Aorta (tissue), 5 donors: ENCODE data around the gene FBXL2. TPM values are rescaled to one million over a fixed set of nuclear protein-coding genes. Genes with fewer than 3 reads are reported as not detected.

ENCODE experiments used
- ATAC-seq: fragments of 200-7000 bp; cut with Tn5 transposase; one replicate; pipeline ENCODE4 v1.9.1; 2022; ENCODE audit warnings: moderate library complexity; ENCODE audit not compliant: low FRiP score
- DNase-seq, 2 donors: peaks; one replicate each; pipeline ENCODE4 v3.0.0-alpha.2; 2020
- H3K27ac ChIP-seq, 2 donors: one replicate each; pipeline ENCODE4 v1.5.1; 2013; ENCODE audit warnings: low read length in 2 of 2, mild to moderate bottlenecking in 2 of 2, moderate library complexity in 2 of 2, control low read depth in 1 of 2, inconsistent platforms in 1 of 2, low read depth in 1 of 2
- H3K27me3 ChIP-seq, 2 donors: one replicate each; pipeline ENCODE4 v1.6.1; 2013; ENCODE audit warnings: control low read depth in 1 of 2, low read length in 1 of 2, mild to moderate bottlenecking in 1 of 2, moderate library complexity in 1 of 2; ENCODE audit not compliant: insufficient read depth in 2 of 2, control insufficient read depth in 1 of 2
- H3K36me3 ChIP-seq, 2 donors: one replicate each; pipeline ENCODE4 v1.6.1; 2013; ENCODE audit warnings: control low read depth in 1 of 2, low read length in 1 of 2, mild to moderate bottlenecking in 1 of 2; ENCODE audit not compliant: insufficient read depth in 2 of 2, control insufficient read depth in 1 of 2
- H3K4me1 ChIP-seq, 2 donors: one replicate each; pipeline ENCODE4 v1.6.1; 2013; ENCODE audit warnings: low read length in 2 of 2, control low read depth in 1 of 2, mild to moderate bottlenecking in 1 of 2, moderate library complexity in 1 of 2; ENCODE audit not compliant: insufficient read depth in 2 of 2, control insufficient read depth in 1 of 2
- H3K4me3 ChIP-seq, 2 donors: one replicate each; pipeline ENCODE4 v1.5.1; 2013; ENCODE audit warnings: low read length in 2 of 2, control low read depth in 1 of 2, mild to moderate bottlenecking in 1 of 2
- H3K9me3 ChIP-seq: one replicate; pipeline ENCODE4 v1.6.1; 2013; ENCODE audit warnings: mild to moderate bottlenecking, low read length; ENCODE audit not compliant: control insufficient read depth
- WGBS, 2 donors: extraction: QIAGEN DNeasy Blood & Tissue Kit; methylation state at CpG; one replicate each; pipeline ENCODE4 v1.1.7; 2013; 5-methylcytosine and 5-hydroxymethylcytosine counted together
- intact Hi-C, 2 donors: fragments of 100-400 bp; cut with DNase I; formaldehyde crosslinking; loops; one replicate each; pipeline versions ENCODE4 v1.14.2 to v1.15.0; 2022
- polyA plus RNA-seq, 2 donors: library from polyadenylated mRNA; stranded (reverse); fragments of 200-250 nt; gene quantifications; one replicate each; pipeline ENCODE4 v1.2.3, GENCODE V29; 2013
- total RNA-seq, 2 donors: library from RNA; stranded (reverse); fragmentation: NEBNext Ultra II Directional; extraction: Animal tissue kit (Norgen Biotek cat#: 25700); gene quantifications; one replicate each; pipeline ENCODE4 v1.2.1, GENCODE V29; 2021
- donor health status: healthy with polysubstance abuse.
- donor health status: Bipolar disorder and iron deficiency.
- donor health status: DM: no; HTN: no; CAD: no.
- donor health status: DM: no; HTN: no; CAD: no.
- donor health status: DM: yes; HTN: yes; CAD: no.

Gene FBXL2
- total and polyA plus RNA-seq, 4 donors, result 8.0 to 23.8 (median 15.8) TPM

DNA sequence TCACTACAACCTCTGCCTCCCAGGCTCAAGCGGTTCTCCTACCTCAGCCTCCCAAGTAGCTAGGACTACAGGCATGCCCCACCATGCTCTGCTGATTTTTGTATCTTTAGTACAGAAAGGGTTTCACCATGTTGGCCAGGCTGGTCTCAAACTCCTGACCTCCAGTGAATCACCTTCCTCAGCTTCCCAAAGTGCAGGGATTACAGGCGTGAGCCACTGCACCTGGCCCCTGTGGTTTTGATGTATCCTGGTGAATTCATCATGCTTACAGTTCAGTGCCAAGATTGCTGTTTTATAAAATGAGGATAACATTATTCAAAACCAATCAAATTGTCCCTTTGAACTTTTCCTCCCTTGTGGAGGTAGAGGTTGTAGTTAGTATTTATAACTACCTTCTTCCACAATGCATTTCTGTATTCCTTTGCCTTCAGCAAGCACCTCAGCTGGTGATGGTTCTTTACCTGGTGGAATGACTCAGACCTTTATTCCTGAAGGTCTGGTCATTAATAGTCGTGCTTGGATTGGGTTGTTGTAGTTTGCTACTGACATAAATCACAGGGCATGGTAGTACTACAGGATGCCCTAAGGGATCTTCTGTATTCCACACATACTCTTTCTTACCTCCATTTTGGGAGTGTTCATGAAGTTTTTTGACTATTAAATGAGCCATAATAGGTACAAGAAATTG is 86.0 kb downstream of the FBXL2 start:
- 87 to 92% methylated on average over 3 of the region's 3 CpGs for WGBS, 2 donors

DNA sequence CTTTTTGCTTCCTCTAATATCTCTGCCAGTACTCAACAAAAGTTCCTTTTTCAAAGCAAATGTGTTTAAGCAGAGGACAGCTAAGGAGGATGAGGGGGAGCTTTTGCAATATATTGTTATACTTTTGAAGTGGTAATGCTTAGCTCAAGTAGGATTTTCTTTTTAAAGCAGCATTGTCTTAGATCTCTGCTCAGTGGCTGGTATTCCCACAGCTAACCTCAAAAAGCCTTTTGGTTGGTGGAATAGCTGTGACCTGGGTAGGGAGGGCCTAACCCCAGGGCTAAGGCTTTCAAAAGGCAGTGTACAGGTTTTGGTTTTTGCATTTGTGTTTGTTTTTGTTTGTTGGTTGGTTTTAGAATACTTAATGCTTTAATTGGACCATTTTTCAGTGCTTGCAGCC is 86.8 kb downstream of the FBXL2 start:
- H3K27ac ChIP-seq, result no peak overlapping the region
- no peak overlapping the region for H3K4me3 ChIP-seq
- no peaks in the 10 kb centered on the region for H3K27me3 ChIP-seq
- no peaks in the 10 kb centered on the region for H3K9me3 ChIP-seq
- DNase-seq, result no peak
- ATAC-seq, result no peak
- peaks cover 0 to 3% of the 10 kb centered on the region in 2 donors for H3K36me3 ChIP-seq
- no peaks in the 10 kb centered on the region for H3K4me1 ChIP-seq
- intact Hi-C loops, result no loop called here

More for the DNA sequence above, 86.0 kb downstream of the FBXL2 start:
- H3K4me1 ChIP-seq, result no peaks in the 10 kb centered on the region
- DNase-seq, result no peak
- ATAC-seq, result no peak
- H3K9me3 ChIP-seq, result no peaks in the 10 kb centered on the region
- no peak overlapping the region for H3K27ac ChIP-seq
- no peaks in the 10 kb centered on the region for H3K27me3 ChIP-seq
- intact Hi-C loops, result no loop called here
- H3K36me3 ChIP-seq, result peaks cover 0 to 3% of the 10 kb centered on the region in 2 donors
- H3K4me3 ChIP-seq, result no peak overlapping the region

DNA sequence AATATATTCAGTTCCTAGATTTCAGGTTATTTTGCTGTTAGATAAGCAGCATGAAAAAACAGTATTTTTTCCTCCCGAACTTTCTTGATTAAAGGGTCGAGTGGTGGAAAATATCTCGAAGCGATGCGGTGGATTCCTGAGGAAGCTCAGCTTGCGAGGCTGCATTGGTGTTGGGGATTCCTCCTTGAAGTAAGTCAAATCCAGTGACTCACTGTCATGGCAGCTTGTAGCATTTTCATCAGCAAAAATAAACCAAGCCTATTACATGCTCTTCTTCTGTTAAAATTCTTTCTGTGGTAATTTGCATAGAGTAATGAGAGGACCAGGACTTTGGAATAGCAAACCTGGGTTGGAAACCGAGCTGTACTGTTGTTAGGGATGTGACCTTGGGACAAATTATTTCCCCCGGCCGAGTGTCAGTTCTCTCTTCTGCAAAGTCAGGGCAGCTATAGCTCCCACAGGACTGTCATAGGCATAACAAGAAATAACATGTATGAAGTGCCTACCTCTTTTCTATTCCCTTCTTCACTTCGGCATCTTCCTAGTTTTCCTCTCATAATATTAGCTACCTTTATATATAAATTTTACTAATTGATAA is 87.4 kb downstream of the FBXL2 start:
- ATAC-seq (no peak), DNase-seq (no peak)
- Histone ChIP-seq H3K9me3 (no peaks in the 10 kb centered on the region), H3K4me3 (no peak overlapping the region), H3K36me3 (peaks cover 0 to 3% of the 10 kb centered on the region in 2 donors), H3K27ac (no peak overlapping the region), H3K4me1 (no peaks in the 10 kb centered on the region), H3K27me3 (no peaks in the 10 kb centered on the region)
- intact Hi-C loops, result no loop called here
- WGBS, 2 donors, result 85 to 92% methylated on average over 10 of the region's 10 CpGs

DNA sequence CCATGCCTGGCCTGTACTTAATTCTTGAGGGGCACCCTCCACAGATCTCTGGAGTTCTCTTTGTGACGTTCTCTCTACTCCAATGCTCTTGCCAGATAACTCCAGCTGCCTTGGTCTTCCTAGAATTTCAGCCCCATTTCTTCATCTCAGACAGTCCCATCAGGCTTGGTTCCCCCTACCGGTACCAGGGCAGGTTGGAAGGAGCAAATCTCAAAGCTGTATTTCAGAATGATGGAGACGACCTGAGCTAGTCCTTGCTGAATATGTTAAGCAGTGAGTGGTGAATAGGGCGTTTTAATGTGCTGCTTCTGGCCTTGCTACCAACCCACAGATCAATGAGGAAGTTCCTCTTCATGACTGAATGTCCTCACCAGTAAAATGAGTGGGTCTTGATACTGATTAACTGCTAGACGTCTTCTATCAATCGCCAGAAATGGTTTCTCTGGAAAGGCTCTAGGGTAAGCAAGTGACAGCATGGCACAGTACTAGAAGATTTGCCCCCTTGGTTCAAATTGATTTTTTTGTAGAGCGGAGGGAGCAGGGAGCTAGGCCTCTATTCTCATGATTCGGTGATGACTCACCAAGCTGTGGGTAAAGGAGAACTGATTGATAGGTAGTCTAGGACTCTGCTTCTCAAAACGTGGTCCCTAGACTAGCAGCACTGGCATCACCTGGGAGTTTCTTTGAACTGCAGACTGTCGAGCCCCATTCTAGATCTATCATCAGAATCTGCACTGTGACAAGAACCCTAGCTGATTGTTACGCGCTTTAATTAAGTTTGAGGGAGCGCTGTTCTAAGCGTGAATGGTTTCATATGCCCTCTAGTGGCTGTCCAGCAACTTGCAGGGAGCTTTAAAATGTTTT is 95.2 kb downstream of the FBXL2 start:
- ATAC-seq (peak; percentile 79), DNase-seq (no peak)
- H3K4me3 ChIP-seq, result no peak overlapping the region
- H3K36me3 ChIP-seq, result peaks cover 0 to 4% of the 10 kb centered on the region in 2 donors
- intact Hi-C loops, result loop anchor here (2.0 to 10.0 kb wide), 5 partner anchors 155 to 425 kb away; partner anchors contain the start of gene SUSD5 (in 2 of the 2)
- no peaks in the 10 kb centered on the region for H3K4me1 ChIP-seq
- 43 to 47% methylated on average over 14 of the region's 14 CpGs for WGBS, 2 donors
- H3K27me3 ChIP-seq, result no peaks in the 10 kb centered on the region
- H3K27ac ChIP-seq, result no peak overlapping the region
- H3K9me3 ChIP-seq, result no peaks in the 10 kb centered on the region

DNA sequence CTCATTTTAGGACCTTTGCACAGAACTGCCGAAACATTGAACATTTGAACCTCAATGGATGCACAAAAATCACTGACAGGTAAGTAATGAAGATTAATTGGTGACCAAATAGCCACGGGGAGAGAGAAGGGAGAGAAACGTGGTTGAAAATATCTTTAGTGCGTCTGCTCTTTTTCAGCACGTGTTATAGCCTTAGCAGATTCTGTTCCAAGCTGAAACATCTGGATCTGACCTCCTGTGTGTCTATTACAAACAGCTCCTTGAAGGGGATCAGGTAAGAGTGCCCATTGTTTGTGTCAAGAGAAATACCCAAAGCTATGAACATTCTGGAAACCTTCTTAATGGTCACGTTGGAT is 95.8 kb downstream of the FBXL2 start:
- no peak overlapping the region for H3K27ac ChIP-seq
- no peaks in the 10 kb centered on the region for H3K27me3 ChIP-seq
- peaks cover 0 to 8% of the 10 kb centered on the region in 2 donors for H3K36me3 ChIP-seq
- intact Hi-C loops, result loop anchor here (2.0 to 10.0 kb wide), 5 partner anchors 156 to 426 kb away; partner anchors contain the start of gene SUSD5 (in 2 of the 2)
- ATAC-seq, result no peak
- no peaks in the 10 kb centered on the region for H3K4me1 ChIP-seq
- WGBS, 2 donors, result 43 to 44% methylated on average over 6 of the region's 6 CpGs
- no peak for DNase-seq
- no peaks in the 10 kb centered on the region for H3K9me3 ChIP-seq
- H3K4me3 ChIP-seq, result no peak overlapping the region

DNA sequence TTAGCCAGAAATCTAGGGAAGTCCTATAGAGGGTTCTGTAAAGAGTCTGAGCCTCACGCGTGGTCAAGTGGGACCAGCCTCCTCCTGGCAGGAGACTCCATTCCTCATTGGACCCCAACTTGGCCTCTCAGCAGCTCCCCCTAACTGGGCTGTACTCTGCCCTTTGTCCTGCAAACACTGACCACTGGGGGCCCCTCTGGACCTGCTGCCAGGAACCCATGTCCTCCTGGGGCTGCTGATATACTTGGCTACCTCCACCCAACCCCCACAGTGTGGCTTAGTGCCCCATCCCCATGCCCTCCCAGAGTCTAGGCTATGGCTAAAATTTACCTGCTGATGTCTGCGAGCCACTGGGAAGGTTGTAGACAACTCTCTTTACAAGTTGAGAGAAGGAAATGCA is 100.2 kb downstream of the FBXL2 start:
- 87 to 89% methylated on average over 3 of the region's 3 CpGs for WGBS, 2 donors
- peaks cover 4 to 12% of the 10 kb centered on the region in 2 donors for H3K36me3 ChIP-seq
- H3K9me3 ChIP-seq, result no peaks in the 10 kb centered on the region
- intact Hi-C loops, result loop anchor here in 1 of 2 donors (10.0 kb wide), 1 partner anchor 163 kb away; the partner anchor contains the start of gene SUSD5
- H3K4me3 ChIP-seq, result no peak overlapping the region
- no peaks in the 10 kb centered on the region for H3K4me1 ChIP-seq
- H3K27ac ChIP-seq, result no peak overlapping the region
- ATAC-seq (peak; percentile 42), DNase-seq (no peak)
- H3K27me3 ChIP-seq, result no peaks in the 10 kb centered on the region

DNA sequence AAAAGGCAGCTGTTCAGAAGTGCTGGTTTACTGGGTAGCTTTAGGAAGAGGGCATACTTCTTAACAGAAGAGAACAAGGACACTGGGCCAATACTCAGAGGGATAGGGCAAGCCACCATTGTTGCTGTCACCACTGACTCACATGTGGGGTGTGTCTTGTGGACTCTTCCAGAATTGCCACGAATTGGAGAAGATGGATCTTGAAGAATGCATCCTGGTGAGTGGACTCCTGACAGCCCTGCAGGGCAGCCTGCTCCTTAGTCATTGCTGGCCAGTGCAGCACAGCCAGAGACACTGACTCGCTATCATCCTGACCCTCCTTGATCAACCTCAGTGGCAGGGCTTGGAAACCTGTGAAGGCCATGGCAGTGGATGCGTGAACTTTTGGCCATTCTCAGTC is 100.7 kb downstream of the FBXL2 start:
- ATAC-seq, result no peak
- no peaks in the 10 kb centered on the region for H3K4me1 ChIP-seq
- H3K4me3 ChIP-seq, result no peak overlapping the region
- intact Hi-C loops, result loop anchor here in 1 of 2 donors (10.0 kb wide), 1 partner anchor 163 kb away; the partner anchor contains the start of gene SUSD5
- H3K36me3 ChIP-seq, result peaks cover 4 to 12% of the 10 kb centered on the region in 2 donors
- 90 to 91% methylated on average over 3 of the region's 3 CpGs for WGBS, 2 donors
- no peak for DNase-seq
- no peaks in the 10 kb centered on the region for H3K27me3 ChIP-seq
- no peak overlapping the region for H3K27ac ChIP-seq
- H3K9me3 ChIP-seq, result no peaks in the 10 kb centered on the region

DNA sequence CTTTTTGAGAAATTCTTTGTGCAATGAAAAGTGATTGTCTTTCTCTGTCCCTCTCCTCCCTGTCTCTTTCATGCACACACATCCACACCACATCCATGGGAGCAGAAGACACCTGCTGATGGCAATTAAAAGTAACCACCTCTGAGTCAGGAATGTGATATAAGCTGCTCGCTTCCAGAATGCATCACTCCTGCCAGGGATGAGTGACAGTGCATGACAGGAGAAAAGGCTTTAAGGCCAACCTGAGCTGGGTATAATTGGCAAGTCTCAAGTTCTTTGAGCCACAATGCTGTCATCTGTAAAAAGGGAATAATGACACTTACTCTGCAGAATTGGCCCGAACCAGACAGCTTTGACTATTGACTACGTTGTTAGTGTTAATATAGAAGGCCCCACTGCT is 103.4 kb downstream of the FBXL2 start:
- no peak overlapping the region for H3K27ac ChIP-seq
- H3K4me1 ChIP-seq, result no peaks in the 10 kb centered on the region
- H3K9me3 ChIP-seq, result no peaks in the 10 kb centered on the region
- WGBS, 2 donors, result 88 to 90% methylated on average over 3 of the region's 3 CpGs
- DNase-seq (no peak), ATAC-seq (no peak)
- H3K36me3 ChIP-seq, result peaks cover 7 to 13% of the 10 kb centered on the region in 2 donors
- H3K4me3 ChIP-seq, result no peak overlapping the region
- H3K27me3 ChIP-seq, result no peaks in the 10 kb centered on the region
- intact Hi-C loops, result no loop called here
